ENCODE measurements around the gene SCN1A.

DNA sequence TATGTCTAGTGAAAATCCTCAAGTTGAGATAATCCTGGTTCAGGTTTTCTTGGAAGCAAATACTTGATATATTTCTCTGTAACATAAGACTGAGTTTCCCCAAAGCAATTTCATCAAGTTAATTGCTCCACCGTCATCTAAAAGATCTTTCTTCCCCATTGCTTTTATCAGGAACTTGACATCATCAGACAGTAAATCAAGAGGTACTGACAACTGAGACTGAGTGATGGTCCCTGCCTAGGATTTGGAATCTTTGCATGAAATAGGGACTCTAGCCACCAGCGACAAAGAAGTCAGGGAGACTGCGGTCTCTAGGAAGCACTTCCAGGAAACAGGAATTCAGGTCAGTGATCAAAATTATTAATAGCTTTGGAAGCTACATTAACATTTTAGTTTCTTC is 43.4 kb upstream of the SCN1A start:
- no peak for TF ChIP-seq CHD2 (IDR thresholded peaks at IDR 0.05; ENCODE audit: low read length, partially characterized antibody)
- TF ChIP-seq, protein P1, sequence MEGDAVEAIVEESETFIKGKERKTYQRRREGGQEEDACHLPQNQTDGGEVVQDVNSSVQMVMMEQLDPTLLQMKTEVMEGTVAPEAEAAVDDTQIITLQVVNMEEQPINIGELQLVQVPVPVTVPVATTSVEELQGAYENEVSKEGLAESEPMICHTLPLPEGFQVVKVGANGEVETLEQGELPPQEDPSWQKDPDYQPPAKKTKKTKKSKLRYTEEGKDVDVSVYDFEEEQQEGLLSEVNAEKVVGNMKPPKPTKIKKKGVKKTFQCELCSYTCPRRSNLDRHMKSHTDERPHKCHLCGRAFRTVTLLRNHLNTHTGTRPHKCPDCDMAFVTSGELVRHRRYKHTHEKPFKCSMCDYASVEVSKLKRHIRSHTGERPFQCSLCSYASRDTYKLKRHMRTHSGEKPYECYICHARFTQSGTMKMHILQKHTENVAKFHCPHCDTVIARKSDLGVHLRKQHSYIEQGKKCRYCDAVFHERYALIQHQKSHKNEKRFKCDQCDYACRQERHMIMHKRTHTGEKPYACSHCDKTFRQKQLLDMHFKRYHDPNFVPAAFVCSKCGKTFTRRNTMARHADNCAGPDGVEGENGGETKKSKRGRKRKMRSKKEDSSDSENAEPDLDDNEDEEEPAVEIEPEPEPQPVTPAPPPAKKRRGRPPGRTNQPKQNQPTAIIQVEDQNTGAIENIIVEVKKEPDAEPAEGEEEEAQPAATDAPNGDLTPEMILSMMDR (IDR thresholded peaks at IDR 0.05), result no peak
- no peak for TF ChIP-seq EP300 (IDR thresholded peaks at IDR 0.05; ENCODE audit: borderline replicate concordance in 1 of 2, low read depth in 1 of 2, low read length in 1 of 2)
- TF ChIP-seq, protein P2, sequence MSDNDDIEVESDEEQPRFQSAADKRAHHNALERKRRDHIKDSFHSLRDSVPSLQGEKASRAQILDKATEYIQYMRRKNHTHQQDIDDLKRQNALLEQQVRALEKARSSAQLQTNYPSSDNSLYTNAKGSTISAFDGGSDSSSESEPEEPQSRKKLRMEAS (IDR thresholded peaks at IDR 0.05; ENCODE audit: low read depth), result no peak
- no peak for TF ChIP-seq RFX5 (IDR thresholded peaks at IDR 0.05; ENCODE audit: low read length)
- TF ChIP-seq SMC3 (IDR thresholded peaks at IDR 0.05; ENCODE audit: low read depth, low read length), result no peak
- TF ChIP-seq GABPA (IDR thresholded peaks at IDR 0.05; ENCODE audit: low read depth), result no peak
- TF ChIP-seq, protein P3, sequence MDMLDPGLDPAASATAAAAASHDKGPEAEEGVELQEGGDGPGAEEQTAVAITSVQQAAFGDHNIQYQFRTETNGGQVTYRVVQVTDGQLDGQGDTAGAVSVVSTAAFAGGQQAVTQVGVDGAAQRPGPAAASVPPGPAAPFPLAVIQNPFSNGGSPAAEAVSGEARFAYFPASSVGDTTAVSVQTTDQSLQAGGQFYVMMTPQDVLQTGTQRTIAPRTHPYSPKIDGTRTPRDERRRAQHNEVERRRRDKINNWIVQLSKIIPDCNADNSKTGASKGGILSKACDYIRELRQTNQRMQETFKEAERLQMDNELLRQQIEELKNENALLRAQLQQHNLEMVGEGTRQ (IDR thresholded peaks at IDR 0.05; ENCODE audit: borderline replicate concordance, low read depth, low read length), result no peak
- no peak for TF ChIP-seq NFIC (IDR thresholded peaks at IDR 0.05; ENCODE audit: borderline replicate concordance)
- TF ChIP-seq RAD21 (IDR thresholded peaks at IDR 0.05; ENCODE audit: low read length), result no peak
- no peak for TF ChIP-seq POLR2AphosphoS5 (IDR thresholded peaks at IDR 0.05; ENCODE audit: low read depth, low read length)
- no peak for TF ChIP-seq FOXJ3 (CRISPR knock-in tag; IDR thresholded peaks at IDR 0.05)

All from SK-N-SH (cell line).